Right lobe of liver (tissue), 4 donors: Measurements from ENCODE around the gene FKRP.

Source experiments
- CTCF ChIP-seq, 4 donors: fragments of 200-600 bp in 3 of 4; fragments of 450-650 bp in 1 of 4; IDR thresholded peaks; one replicate each; pipeline versions ENCODE4 v1.5.1 to v1.8.0; 2016 to 2022; ENCODE audit warnings: antibody characterized with exemption in 4 of 4, mild to moderate bottlenecking in 2 of 4
- POLR2A ChIP-seq: fragments of 450-650 bp; IDR thresholded peaks from one replicate; pipeline ENCODE4 v1.6.1; 2017; ENCODE audit warnings: antibody characterized with exemption, mild to moderate bottlenecking
- donor health status: DM: no; HTN: no; CAD: no.
- donor health status: DM: no; HTN: no; CAD: no.
- donor health status: DM: no; HTN: yes; CAD: no.

GRCh38 chr19:46739290-46739771 lies 6.5 kb upstream of the FKRP start:
- TF ChIP-seq CTCF (IDR thresholded peaks at IDR 0.05) = no peak
- no peak for TF ChIP-seq POLR2A
